Measurements from ENCODE around the gene PRKD2.

The PRKD2 gene

GRCh38 chr19:46656541-46656940 lies 60.4 kb downstream of the PRKD2 start:
- H3K27ac ChIP-seq: no peak overlapping the region
- TF ChIP-seq CTCF (conservative IDR thresholded peaks at IDR 0.05; ENCODE audit: low read depth): no peak
- no peak for DNase-seq (ENCODE audit: low spot score)
- ChIA-PET CTCF (interaction anchor here (0.8 kb wide), 1 partner anchor 42 kb away, joined by 3 read pairs; no protein-coding TSS in a partner anchor), POLR2A (ENCODE audit: low non-redundant PET) (no interaction called here)

- POLR2A ChIA-PET (ENCODE audit: low non-redundant PET): no interaction called here
- CTCF ChIA-PET: no interaction called here
- DNase-seq (ENCODE audit: low spot score): no peak
- H3K27ac ChIP-seq: no peak overlapping the region
- TF ChIP-seq CTCF (conservative IDR thresholded peaks at IDR 0.05; ENCODE audit: low read depth): no peak
Observed at GRCh38 chr19:46654621-46655152, 62.2 kb downstream of the PRKD2 start.

GRCh38 chr19:46650445-46650844 lies 66.5 kb downstream of the PRKD2 start:
- no peak for TF ChIP-seq CTCF (conservative IDR thresholded peaks at IDR 0.05; ENCODE audit: low read depth)
- ChIA-PET CTCF (no interaction called here), POLR2A (ENCODE audit: low non-redundant PET) (no interaction called here)
- no peak for DNase-seq (ENCODE audit: low spot score)
- no peak overlapping the region for H3K27ac ChIP-seq

- DNase-seq (ENCODE audit: low spot score): no peak
- CTCF ChIA-PET: no interaction called here
- no peak for TF ChIP-seq CTCF (conservative IDR thresholded peaks at IDR 0.05; ENCODE audit: low read depth)
- no peak overlapping the region for H3K27ac ChIP-seq
- POLR2A ChIA-PET (ENCODE audit: low non-redundant PET): no interaction called here
Observed at GRCh38 chr19:46648961-46649960, 67.7 kb downstream of the PRKD2 start.

GRCh38 chr19:46648060-46648960 lies 68.6 kb downstream of the PRKD2 start:
- ChIA-PET CTCF (interaction anchor here (0.8 kb wide), 1 partner anchor 34 kb away, joined by 3 read pairs; no protein-coding TSS in a partner anchor), POLR2A (ENCODE audit: low non-redundant PET) (no interaction called here)
- no peak for DNase-seq (ENCODE audit: low spot score)
- no peak for TF ChIP-seq CTCF (conservative IDR thresholded peaks at IDR 0.05; ENCODE audit: low read depth)
- no peak overlapping the region for H3K27ac ChIP-seq

- no peak overlapping the region for H3K27ac ChIP-seq
- TF ChIP-seq CTCF (conservative IDR thresholded peaks at IDR 0.05; ENCODE audit: low read depth): no peak
- CTCF ChIA-PET: no interaction called here
- no peak for DNase-seq (ENCODE audit: low spot score)
- POLR2A ChIA-PET (ENCODE audit: low non-redundant PET): no interaction called here
Observed at GRCh38 chr19:46646402-46646801, 70.5 kb downstream of the PRKD2 start.

Measured in RWPE1 (cell line).